ENCODE measurements around the gene SERPINE3. TPM values are rescaled to one million over a fixed set of nuclear protein-coding genes. Genes with fewer than 3 reads are reported as not detected.

SERPINE3 gene
- polyA plus RNA-seq, 1 donor (not counting 4 experiments of a cell fraction or from before 2014, with no cell fraction given) = not detected

- no peak overlapping the region for H3K9ac ChIP-seq (ENCODE audit: control insufficient read depth, extremely low read depth, insufficient read depth, low read length)
- no peak overlapping the region for H3K4me3 ChIP-seq (ENCODE audit: control insufficient read depth in 2 of 3, extremely low read depth in 1 of 3, insufficient read depth in 2 of 3, low read depth in 1 of 3, low read length in 3 of 3)
- H2AFZ ChIP-seq (ENCODE audit: control insufficient read depth, low read length) = no peak overlapping the region
- FAIRE-seq (no peak), DNase-seq (ENCODE audit: low read depth, low spot score) (no peak)
- H3K36me3 ChIP-seq (ENCODE audit: control insufficient read depth in 2 of 2, extremely low read depth in 1 of 2, insufficient read depth in 2 of 2, low read length in 2 of 2) = peaks cover 0 to 3% of the 10 kb centered on the region in 2 experiments
- H3K27me3 ChIP-seq (ENCODE audit: control insufficient read depth, extremely low read depth, insufficient read depth, low read length) = no peaks in the 10 kb centered on the region
- dilution Hi-C loops (cut with MboI; ENCODE audit: extremely low pct_ligation_motif_present, low sequenced_read_pairs) = no loop called here
- H3K9me3 ChIP-seq (ENCODE audit: control insufficient read depth, low read depth, low read length) = no peaks in the 10 kb centered on the region
- H4K20me1 ChIP-seq (ENCODE audit: control insufficient read depth, extremely low read depth, insufficient read depth, low read length) = peaks cover 5% of the 10 kb centered on the region
- no peaks in the 10 kb centered on the region for H3K4me1 ChIP-seq (ENCODE audit: control insufficient read depth, extremely low read depth, insufficient read depth, low read length)
- H3K9me1 ChIP-seq (ENCODE audit: control insufficient read depth, extremely low read depth, insufficient read depth, low read length) = no peaks in the 10 kb centered on the region
- no peak overlapping the region for H3K27ac ChIP-seq (ENCODE audit: control insufficient read depth, insufficient read depth, low read length)
- no peak for TF ChIP-seq CTCF (optimal IDR thresholded peaks at IDR 0.05 in 1 of 3, IDR thresholded peaks at IDR 0.05 in 1 of 3, conservative IDR thresholded peaks at IDR 0.05 in 1 of 3; ENCODE audit: extremely low read depth in 1 of 3, insufficient read depth in 2 of 3, low read length in 3 of 3)
- no peak for TF ChIP-seq EZH2 (IDR thresholded peaks at IDR 0.05; ENCODE audit: low read length)
- H3K4me2 ChIP-seq (ENCODE audit: control insufficient read depth, extremely low read depth, insufficient read depth, low read depth, low read length) = no peak overlapping the region
- H3K79me2 ChIP-seq (ENCODE audit: control insufficient read depth, insufficient read depth, low read length) = peaks cover 89% of the 10 kb centered on the region
These were observed 65.7 kb downstream of the SERPINE3 start for GRCh38 chr13:51405176-51405575.

DNA sequence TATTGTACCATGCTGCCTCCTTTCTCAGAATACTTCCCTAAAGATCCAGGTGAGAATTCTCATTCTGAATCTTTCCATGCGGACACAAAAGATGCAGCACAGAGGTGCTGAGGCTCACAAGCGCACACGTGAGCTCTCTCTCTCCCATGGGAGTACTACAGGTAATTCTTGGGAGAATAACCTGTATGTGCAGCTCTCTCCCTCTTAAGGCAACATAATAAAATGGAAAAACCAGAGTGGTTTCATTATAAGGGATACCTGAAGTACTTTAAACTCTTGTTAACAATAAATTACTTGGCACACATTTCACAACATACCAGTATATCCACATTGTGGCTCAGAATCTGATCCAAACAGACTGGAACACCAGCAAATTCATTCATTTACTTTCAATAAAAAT lies 72.9 kb downstream of the SERPINE3 start:
- Histone ChIP-seq H3K79me2 (ENCODE audit: control insufficient read depth, insufficient read depth, low read length) (peaks cover 77% of the 10 kb centered on the region), H4K20me1 (ENCODE audit: control insufficient read depth, extremely low read depth, insufficient read depth, low read length) (no peaks in the 10 kb centered on the region), H3K4me1 (ENCODE audit: control insufficient read depth, extremely low read depth, insufficient read depth, low read length) (no peaks in the 10 kb centered on the region), H3K36me3 (ENCODE audit: control insufficient read depth in 2 of 2, extremely low read depth in 1 of 2, insufficient read depth in 2 of 2, low read length in 2 of 2) (peaks cover 0 to 9% of the 10 kb centered on the region in 2 experiments), H2AFZ (ENCODE audit: control insufficient read depth, low read length) (no peak overlapping the region), H3K27me3 (ENCODE audit: control insufficient read depth, extremely low read depth, insufficient read depth, low read length) (no peaks in the 10 kb centered on the region), H3K4me3 (ENCODE audit: control insufficient read depth in 2 of 3, extremely low read depth in 1 of 3, insufficient read depth in 2 of 3, low read depth in 1 of 3, low read length in 3 of 3) (no peak overlapping the region), H3K27ac (ENCODE audit: control insufficient read depth, insufficient read depth, low read length) (no peak overlapping the region), H3K9ac (ENCODE audit: control insufficient read depth, extremely low read depth, insufficient read depth, low read length) (no peak overlapping the region), H3K9me1 (ENCODE audit: control insufficient read depth, extremely low read depth, insufficient read depth, low read length) (no peaks in the 10 kb centered on the region), H3K4me2 (ENCODE audit: control insufficient read depth, extremely low read depth, insufficient read depth, low read depth, low read length) (no peak overlapping the region), H3K9me3 (ENCODE audit: control insufficient read depth, low read depth, low read length) (peaks cover 2% of the 10 kb centered on the region)
- no peak for TF ChIP-seq CTCF (optimal IDR thresholded peaks at IDR 0.05 in 1 of 3, IDR thresholded peaks at IDR 0.05 in 1 of 3, conservative IDR thresholded peaks at IDR 0.05 in 1 of 3; ENCODE audit: extremely low read depth in 1 of 3, insufficient read depth in 2 of 3, low read length in 3 of 3)
- TF ChIP-seq EZH2 (IDR thresholded peaks at IDR 0.05; ENCODE audit: low read length) = no peak
- FAIRE-seq (no peak), DNase-seq (ENCODE audit: low read depth, low spot score) (no peak)
- dilution Hi-C loops (cut with MboI; ENCODE audit: extremely low pct_ligation_motif_present, low sequenced_read_pairs) = no loop called here

Small RNA genes lying within 50 kb of the gene (small RNA-seq; reads per million reads assigned to genes)
- gene MIR5693 (ENCODE audit: insufficient read length in 3 of 3, low read depth in 3 of 3, low replicate concordance in 1 of 3) = 0 reads per million in 3 experiments

Other genes starting within 250 kb of the SERPINE3 start
- gene C13orf42, start 228.4 kb upstream of the SERPINE3 start, polyA plus RNA-seq = not detected in 3 replicates
- 0.03 to 0.10 TPM (median 0.05 TPM) in 3 replicates for gene FAM124A, start 117.3 kb upstream of the SERPINE3 start, polyA plus RNA-seq
- gene INTS6, start 113.3 kb downstream of the SERPINE3 start, polyA plus RNA-seq = 17.8 to 44.2 TPM (median 36.0 TPM) in 3 replicates
- 12.7 to 18.6 TPM (median 17.0 TPM) in 3 replicates for gene WDFY2, start 244.8 kb downstream of the SERPINE3 start, polyA plus RNA-seq